IMR-90 (cell line): Measurements from ENCODE around the gene SHB.

Experiments
- CHD1 ChIP-seq: IDR thresholded peaks from 2 replicates; pipeline ENCODE4 v1.6.1; 2012; ENCODE audit warnings: low read depth, low read length, improper control_type of control experiment
- MAFK ChIP-seq: IDR thresholded peaks from 2 replicates; pipeline ENCODE4 v1.6.1; 2012; ENCODE audit warnings: low read depth, low read length, improper control_type of control experiment
- MXI1 ChIP-seq: IDR thresholded peaks from 2 replicates; pipeline ENCODE4 v1.6.1; 2012; ENCODE audit warnings: low read depth, mild to moderate bottlenecking, low read length, moderate library complexity, borderline replicate concordance
- POLR2A ChIP-seq: IDR thresholded peaks from 2 replicates; pipeline ENCODE4 v1.6.1; 2012; ENCODE audit warnings: mild to moderate bottlenecking, low read depth, low read length
- RAD21 ChIP-seq: IDR thresholded peaks from 2 replicates; pipeline ENCODE4 v1.6.1; 2012; ENCODE audit warnings: low read length, improper control_type of control experiment
- RCOR1 ChIP-seq: IDR thresholded peaks from 2 replicates; pipeline ENCODE4 v1.6.1; 2012; ENCODE audit warnings: mild to moderate bottlenecking, low read length, improper control_type of control experiment; ENCODE audit not compliant: insufficient replicate concordance
- TF ChIP-seq, protein P1 (sequence below): conservative IDR thresholded peaks from 2 replicates; pipeline ENCODE4 v1.5.1; 2012; ENCODE audit warnings: mild to moderate bottlenecking, low read depth, low read length, improper control_type of control experiment

DNA sequence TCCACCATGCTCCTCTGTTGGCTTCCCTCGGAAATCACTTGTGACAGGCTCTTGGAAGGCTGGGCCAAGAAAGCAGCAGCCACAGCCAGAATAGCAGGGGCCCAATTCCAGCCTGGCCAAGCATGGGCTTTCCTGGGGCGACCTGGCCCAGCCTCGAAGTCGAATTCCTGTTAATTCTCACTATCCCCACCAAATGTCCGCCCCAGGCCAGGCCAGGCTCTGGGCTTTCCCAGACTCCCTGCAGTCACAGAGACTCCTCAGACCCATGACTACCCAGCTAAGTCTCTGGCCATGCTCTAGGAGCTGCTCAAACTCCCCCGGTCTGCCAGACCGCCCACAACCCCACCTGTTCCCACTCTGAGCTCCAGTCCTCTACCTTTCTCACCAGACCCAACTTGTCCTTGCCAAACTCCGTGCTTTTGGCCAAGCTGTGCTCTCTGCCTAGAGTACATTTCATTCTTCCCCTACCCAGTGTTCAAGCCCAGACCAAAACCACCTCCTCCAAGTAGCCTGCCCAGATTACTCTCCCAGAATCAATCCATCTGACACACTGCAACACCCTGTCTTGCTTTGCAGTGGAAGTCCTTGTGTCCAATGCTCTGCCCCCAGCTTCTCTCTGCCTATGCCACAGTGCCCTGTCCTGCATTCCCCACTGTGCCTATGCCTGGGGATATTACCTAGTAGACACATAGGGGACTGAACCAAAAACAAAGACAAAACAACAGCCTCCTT, 26.2 kb downstream of the SHB start:
- no peak for TF ChIP-seq POLR2A
- TF ChIP-seq MAFK = no peak
- TF ChIP-seq, protein P1, sequence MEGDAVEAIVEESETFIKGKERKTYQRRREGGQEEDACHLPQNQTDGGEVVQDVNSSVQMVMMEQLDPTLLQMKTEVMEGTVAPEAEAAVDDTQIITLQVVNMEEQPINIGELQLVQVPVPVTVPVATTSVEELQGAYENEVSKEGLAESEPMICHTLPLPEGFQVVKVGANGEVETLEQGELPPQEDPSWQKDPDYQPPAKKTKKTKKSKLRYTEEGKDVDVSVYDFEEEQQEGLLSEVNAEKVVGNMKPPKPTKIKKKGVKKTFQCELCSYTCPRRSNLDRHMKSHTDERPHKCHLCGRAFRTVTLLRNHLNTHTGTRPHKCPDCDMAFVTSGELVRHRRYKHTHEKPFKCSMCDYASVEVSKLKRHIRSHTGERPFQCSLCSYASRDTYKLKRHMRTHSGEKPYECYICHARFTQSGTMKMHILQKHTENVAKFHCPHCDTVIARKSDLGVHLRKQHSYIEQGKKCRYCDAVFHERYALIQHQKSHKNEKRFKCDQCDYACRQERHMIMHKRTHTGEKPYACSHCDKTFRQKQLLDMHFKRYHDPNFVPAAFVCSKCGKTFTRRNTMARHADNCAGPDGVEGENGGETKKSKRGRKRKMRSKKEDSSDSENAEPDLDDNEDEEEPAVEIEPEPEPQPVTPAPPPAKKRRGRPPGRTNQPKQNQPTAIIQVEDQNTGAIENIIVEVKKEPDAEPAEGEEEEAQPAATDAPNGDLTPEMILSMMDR = no peak
- no peak for TF ChIP-seq RAD21
- no peak for TF ChIP-seq RCOR1
- no peak for TF ChIP-seq CHD1
- no peak for TF ChIP-seq MXI1
